AG04449 (cell line): ENCODE data around the gene MFF.
A peak's percentile ranks its signal among the peaks of the same experiment; 100 is the strongest.

ENCODE experiments used
- CTCF ChIA-PET: fragments of 350-600 bp; formaldehyde crosslinking; extraction: SDS; loops from one replicate; lab custom pipeline; 2021; ENCODE audit warnings: antibody characterized with exemption; lab: Yijun Ruan, JAX
- POLR2A ChIA-PET: fragments of 400-600, 350-600 bp; formaldehyde crosslinking; extraction: SDS; loops from one replicate; lab custom pipeline; 2020; ENCODE audit warnings: antibody characterized with exemption, inconsistent platforms; lab: Yijun Ruan, JAX
- DNase-seq: peaks from one replicate; pipeline ENCODE4 v3.0.0-alpha.2; 2010; ENCODE audit warnings: low read depth, low spot score
- H3K4me3 ChIP-seq: 2 replicates; pipeline ENCODE4 v1.5.1; 2011; ENCODE audit warnings: low read depth, mild to moderate bottlenecking, control low read depth, low read length
- TF ChIP-seq, protein P1 (sequence below): IDR thresholded peaks from one replicate; pipeline ENCODE4 v1.5.1; 2011; ENCODE audit warnings: mild to moderate bottlenecking, moderate library complexity, low read length, control low read depth, inconsistent platforms; ENCODE audit not compliant: insufficient read depth; ENCODE audit errors: missing control alignments

Gene MFF

DNA sequence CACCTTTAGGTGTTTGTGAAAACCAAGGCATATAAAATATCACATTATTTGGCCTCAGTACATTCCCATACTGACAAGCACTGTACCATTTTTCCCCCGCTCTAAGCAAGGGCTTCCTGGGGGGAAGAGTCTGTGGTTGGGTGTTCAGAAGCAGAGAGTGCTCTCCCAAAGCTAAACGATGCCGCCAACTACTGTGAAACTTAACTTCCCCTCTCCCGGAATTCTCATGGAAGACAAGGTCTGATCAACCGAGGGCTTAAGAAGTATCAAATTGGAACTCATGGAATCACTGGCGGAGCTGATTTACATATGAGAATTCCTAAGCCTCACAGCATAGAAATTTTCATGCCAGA is 433 bp upstream of the MFF start:
- DNase-seq = no peak
- TF ChIP-seq, protein P1, sequence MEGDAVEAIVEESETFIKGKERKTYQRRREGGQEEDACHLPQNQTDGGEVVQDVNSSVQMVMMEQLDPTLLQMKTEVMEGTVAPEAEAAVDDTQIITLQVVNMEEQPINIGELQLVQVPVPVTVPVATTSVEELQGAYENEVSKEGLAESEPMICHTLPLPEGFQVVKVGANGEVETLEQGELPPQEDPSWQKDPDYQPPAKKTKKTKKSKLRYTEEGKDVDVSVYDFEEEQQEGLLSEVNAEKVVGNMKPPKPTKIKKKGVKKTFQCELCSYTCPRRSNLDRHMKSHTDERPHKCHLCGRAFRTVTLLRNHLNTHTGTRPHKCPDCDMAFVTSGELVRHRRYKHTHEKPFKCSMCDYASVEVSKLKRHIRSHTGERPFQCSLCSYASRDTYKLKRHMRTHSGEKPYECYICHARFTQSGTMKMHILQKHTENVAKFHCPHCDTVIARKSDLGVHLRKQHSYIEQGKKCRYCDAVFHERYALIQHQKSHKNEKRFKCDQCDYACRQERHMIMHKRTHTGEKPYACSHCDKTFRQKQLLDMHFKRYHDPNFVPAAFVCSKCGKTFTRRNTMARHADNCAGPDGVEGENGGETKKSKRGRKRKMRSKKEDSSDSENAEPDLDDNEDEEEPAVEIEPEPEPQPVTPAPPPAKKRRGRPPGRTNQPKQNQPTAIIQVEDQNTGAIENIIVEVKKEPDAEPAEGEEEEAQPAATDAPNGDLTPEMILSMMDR = no peak
- H3K4me3 ChIP-seq = peak overlapping the region; percentile 65
- CTCF ChIA-PET = no interaction called here
- POLR2A ChIA-PET = no interaction called here

DNA sequence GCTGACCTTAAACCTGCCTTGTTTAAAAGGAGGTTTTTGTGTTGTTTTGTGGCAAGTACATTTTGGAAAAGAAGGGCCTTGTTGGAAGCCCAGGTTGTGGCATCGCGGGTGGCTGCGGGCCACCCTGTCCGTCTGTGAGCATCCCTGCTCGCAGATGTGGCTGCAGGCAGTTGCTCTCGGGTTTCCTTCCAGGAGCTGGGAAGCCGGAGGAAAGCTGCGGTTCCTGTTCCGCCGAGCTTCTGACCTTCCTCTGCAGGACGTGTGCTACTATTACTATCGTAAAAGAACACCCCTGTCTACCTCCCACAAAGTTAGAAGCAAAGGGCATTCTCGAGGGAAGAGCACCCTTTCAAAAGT is 766 bp downstream of the MFF start:
- POLR2A ChIA-PET = interaction anchor here (0.6 kb wide), 1 partner anchor 41 kb away, joined by 3 read pairs; no protein-coding TSS in a partner anchor
- CTCF ChIA-PET = no interaction called here
- DNase-seq = no peak
- peak overlapping the region; percentile 65 for H3K4me3 ChIP-seq
- TF ChIP-seq, protein P1 = no peak

DNA sequence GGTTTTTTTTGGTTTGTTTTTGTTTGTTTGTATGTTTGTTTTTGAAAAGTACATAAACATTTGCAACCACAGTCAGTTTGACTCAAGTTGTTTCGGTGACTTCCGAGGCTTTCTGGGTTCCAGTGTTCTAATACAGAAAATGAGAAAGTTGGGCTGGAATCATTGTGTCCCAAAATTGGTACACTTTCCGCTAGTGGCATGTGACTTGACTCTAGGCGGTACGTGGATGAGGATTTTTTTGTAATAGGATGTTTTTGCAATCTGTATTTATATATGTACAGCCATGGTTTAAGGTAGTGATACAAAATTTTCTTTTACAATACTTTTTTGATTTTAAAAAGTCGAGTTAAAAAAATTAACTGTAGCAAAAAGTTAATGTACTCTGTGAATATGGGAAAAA is 1.7 kb downstream of the MFF start:
- ChIA-PET CTCF (no interaction called here), POLR2A (no interaction called here)
- H3K4me3 ChIP-seq = no peak overlapping the region
- TF ChIP-seq, protein P1 = no peak
- no peak for DNase-seq

DNA sequence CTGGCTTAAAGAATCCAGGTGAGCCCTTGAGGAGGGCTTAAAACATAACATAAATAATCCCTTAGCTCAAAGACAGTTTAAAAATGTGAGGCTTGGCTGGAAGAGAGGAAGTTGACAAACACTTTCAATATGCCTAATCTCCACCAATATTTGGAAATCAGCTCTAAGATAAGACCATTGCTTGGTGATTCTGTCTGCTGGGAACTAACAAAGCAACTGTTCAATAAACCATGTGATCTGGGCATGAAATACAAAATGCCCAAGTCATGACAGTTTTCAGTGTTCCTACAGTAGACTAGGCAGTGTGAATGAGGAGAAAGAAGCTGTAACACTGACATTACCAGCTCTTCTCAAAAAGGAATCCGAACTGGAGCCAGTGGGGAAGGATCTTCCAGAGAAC is 10.7 kb downstream of the MFF start:
- TF ChIP-seq, protein P1 = no peak
- POLR2A ChIA-PET = no interaction called here
- CTCF ChIA-PET = no interaction called here

DNA sequence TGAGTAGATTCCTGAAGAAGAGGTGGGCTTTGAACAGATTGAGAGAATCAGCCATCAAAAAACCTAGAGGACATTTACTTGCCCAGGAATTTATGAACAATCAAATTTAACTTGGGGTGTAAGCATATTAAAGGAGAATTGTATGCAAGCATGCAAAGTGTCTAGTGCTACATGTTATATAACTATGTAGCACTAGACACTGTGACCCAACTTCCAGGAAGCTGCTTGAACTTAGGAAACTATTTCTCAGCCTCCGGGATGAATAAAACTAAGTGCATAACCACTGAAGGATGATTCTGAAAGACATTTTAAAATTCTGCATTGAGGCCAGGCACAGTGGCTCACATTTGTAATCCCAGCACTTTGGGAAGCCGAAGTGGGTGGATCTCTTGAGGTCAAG is 12.4 kb downstream of the MFF start:
- TF ChIP-seq, protein P1 = no peak
- no peak for DNase-seq
- CTCF ChIA-PET = no interaction called here
- no peak overlapping the region for H3K4me3 ChIP-seq
- POLR2A ChIA-PET = no interaction called here

More for the DNA sequence above, 10.7 kb downstream of the MFF start:
- no peak overlapping the region for H3K4me3 ChIP-seq
- DNase-seq = no peak

DNA sequence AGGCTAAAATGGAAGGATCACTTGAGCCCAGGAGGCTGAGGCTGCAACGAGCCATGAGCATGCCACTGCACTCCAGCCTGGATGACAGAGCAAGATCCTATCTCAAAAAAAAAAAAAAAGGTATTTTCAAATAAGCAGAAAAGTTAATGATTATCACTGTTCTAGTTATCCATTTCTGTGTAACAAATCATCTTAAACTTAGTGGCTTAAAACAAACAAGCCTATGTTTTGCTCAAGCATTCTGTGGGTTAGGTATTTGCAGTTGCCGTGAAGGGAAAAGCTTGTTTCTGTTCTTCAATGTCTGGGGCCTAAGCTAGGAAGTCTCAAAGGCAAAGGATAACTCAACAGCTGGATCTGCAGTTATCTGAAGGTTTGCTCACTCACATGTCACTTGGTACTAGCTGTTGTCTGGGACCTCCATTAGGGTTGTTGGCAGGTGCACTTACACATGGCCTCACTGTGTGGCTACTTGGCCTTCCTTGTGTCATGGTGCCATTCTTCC is 14.1 kb downstream of the MFF start:
- no peak for DNase-seq
- POLR2A ChIA-PET = no interaction called here
- TF ChIP-seq, protein P1 = no peak
- H3K4me3 ChIP-seq = no peak overlapping the region
- CTCF ChIA-PET = interaction anchor here (1.5 kb wide), 2 partner anchors 11 to 67 kb away, joined by 4 read pairs; no protein-coding TSS in a partner anchor
